Erythroblast (primary cell): Measurements from ENCODE around the gene RGS7.

Source experiments
- GATA1 ChIP-seq: IDR thresholded peaks from 2 replicates; pipeline ENCODE4 v1.6.1; 2011; ENCODE audit warnings: low read depth, mild to moderate bottlenecking, control low read depth, low read length, moderate library complexity
- POLR2A ChIP-seq: IDR thresholded peaks from 2 replicates; pipeline ENCODE4 v1.6.1; 2011; ENCODE audit warnings: mild to moderate bottlenecking, low read length

GRCh38 chr1:241007668-241008067 lies 349.3 kb downstream of the RGS7 start:
- TF ChIP-seq POLR2A (no peak), GATA1 (no peak)
